ENCODE data around the gene HOMER2.
"Not testable (repeated sequence)": the region's sequence is repeated elsewhere in the genome, so short reads cannot be mapped to it uniquely, and the experiment has no call there.

Gene HOMER2

GRCh38 chr15:82865981-82866380, 86.5 kb downstream of the HOMER2 start:
- H3K4me3 ChIP-seq (ENCODE audit: low read depth, low read length) = not testable (repeated sequence)

DNA sequence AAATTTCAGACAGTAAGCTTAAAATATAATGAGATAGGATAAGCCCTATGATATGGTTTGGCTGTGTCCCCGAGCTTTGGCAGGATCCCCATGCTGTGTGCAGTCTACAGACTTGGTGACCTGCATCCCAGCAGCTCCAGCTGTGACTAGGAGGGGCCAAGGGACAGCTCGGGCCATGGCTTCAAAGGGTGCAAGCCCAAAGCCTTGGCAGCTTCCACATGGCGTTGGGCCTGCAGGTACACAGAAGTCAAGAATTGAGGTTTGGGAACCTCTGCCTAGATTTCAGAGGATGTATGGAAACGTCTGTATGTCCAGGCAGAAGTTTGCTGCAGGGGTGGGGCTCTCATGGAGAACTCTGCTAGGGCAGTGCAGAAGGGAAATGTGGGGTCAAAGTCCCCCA, 86.9 kb downstream of the HOMER2 start:
- not testable (repeated sequence) for H3K4me3 ChIP-seq (ENCODE audit: low read depth, low read length)

GRCh38 chr15:82864967-82865366, 87.6 kb downstream of the HOMER2 start:
- H3K4me3 ChIP-seq (ENCODE audit: low read depth, low read length) = no peak overlapping the region

GRCh38 chr15:82862886-82863285, 89.6 kb downstream of the HOMER2 start:
- H3K4me3 ChIP-seq (ENCODE audit: low read depth, low read length) = no peak overlapping the region

GRCh38 chr15:82858932-82859331, 93.6 kb downstream of the HOMER2 start:
- no peak overlapping the region for H3K4me3 ChIP-seq (ENCODE audit: low read depth, low read length)

GRCh38 chr15:82856397-82857170, 95.9 kb downstream of the HOMER2 start:
- H3K4me3 ChIP-seq (ENCODE audit: low read depth, low read length) = no peak overlapping the region

- H3K4me3 ChIP-seq (ENCODE audit: low read depth, low read length) = no peak overlapping the region
These were observed 97.0 kb downstream of the HOMER2 start for GRCh38 chr15:82855286-82856100.

DNA sequence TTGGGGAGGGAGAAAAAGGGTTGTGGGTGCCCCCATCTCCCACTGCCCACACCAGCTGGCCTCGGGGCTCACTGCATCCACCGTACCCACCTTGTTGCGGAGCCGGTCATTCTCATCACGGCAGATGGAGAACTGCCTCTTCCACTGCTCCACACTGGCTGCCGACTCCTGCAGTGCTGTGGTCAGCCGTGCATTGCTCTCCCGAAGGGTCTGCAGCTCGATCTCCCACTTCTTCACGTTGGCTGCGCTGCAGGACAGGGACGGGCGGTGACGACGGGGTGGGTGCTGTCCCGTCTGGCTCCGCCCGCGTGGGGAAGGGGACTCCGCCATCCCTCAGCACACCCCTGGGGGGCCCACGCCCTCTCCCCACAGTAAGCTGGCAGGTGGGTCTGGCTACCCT, 98.0 kb downstream of the HOMER2 start:
- H3K4me3 ChIP-seq (ENCODE audit: low read depth, low read length) = no peak overlapping the region

DNA sequence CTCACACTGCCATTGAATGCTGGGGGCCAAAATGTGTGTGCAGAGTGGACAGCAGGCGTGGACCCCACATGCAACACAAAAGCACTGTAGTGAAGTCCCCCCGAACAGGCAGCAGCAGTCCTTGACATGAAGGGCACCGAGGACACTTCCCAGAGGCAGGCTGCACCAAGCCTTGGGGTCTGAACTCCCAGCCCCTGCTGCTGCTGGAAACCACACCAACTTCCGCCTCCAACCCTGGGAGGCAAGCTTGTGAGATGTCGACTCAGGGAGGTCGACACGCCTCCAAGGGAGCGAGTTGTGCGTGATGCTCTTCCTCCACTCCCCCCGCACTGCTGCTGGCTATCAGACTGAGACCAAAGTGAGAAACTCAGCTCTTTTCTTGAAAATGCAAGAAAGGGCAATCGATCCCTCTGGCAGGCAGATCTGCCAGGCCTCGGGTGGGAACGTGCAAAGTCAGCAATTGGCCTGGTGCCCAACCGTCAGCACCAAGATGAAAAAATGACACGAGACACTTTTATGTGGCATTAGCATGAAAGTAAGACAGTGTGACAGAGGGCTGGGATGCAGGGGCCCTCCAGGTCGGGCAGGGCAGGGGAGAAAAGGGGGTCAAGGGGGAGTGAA, 99.5 kb downstream of the HOMER2 start:
- no peak overlapping the region for H3K4me3 ChIP-seq (ENCODE audit: low read depth, low read length)

DNA sequence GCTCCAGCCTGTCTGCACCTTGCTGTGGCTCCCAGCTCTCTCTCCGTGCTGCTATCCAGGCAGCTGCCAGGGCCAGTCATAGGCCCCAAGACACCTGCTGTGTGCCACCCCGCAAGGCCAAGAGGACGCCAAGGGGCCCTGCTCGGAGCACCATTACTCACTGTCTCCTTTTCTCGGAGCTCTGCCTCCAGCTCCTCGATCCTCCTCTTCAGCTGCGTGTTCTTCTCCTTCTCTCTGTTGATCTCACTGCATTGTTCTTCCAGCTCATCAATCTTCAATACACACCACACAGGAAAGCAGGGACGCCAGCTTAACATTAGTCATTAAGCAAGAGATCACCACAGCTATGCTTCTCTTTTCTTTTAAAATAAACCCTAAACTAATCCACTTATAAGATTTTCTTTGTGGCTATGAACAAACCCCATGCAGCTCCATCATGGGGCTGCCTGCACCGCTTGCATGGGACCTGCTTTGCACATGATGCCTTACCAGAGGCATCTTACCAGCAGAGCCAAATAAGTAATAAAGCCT, 100.5 kb downstream of the HOMER2 start:
- H3K4me3 ChIP-seq (ENCODE audit: low read depth, low read length) = no peak overlapping the region

GRCh38 chr15:82851306-82851850, 101.1 kb downstream of the HOMER2 start:
- H3K4me3 ChIP-seq (ENCODE audit: low read depth, low read length) = no peak overlapping the region

DNA sequence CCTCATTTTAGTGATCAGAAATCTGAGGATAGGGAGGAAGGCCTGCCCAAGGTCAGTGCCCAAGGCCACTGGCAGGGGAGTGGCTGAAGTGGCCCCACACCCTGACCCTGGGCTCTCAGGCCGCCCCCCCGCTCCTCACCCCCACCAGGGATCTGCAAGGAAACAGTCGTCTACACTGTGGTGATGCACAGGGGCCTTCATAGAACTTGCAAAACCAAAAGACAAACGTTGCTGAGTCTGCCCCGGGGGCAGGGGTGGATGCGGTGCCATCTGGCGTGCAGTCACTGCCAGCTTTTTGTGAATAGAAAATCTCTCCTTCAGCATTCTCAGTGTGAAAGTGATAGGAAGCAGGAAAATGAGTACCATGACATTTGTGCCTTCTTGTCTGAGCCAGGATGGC, 101.8 kb downstream of the HOMER2 start:
- no peak overlapping the region for H3K4me3 ChIP-seq (ENCODE audit: low read depth, low read length)

GRCh38 chr15:82849556-82850512, 102.7 kb downstream of the HOMER2 start:
- no peak overlapping the region for H3K4me3 ChIP-seq (ENCODE audit: low read depth, low read length)

- no peak overlapping the region for H3K4me3 ChIP-seq (ENCODE audit: low read depth, low read length)
These were observed 104.1 kb downstream of the HOMER2 start for GRCh38 chr15:82848241-82848993.

GRCh38 chr15:82847703-82848102, 104.8 kb downstream of the HOMER2 start:
- no peak overlapping the region for H3K4me3 ChIP-seq (ENCODE audit: low read depth, low read length)

DNA sequence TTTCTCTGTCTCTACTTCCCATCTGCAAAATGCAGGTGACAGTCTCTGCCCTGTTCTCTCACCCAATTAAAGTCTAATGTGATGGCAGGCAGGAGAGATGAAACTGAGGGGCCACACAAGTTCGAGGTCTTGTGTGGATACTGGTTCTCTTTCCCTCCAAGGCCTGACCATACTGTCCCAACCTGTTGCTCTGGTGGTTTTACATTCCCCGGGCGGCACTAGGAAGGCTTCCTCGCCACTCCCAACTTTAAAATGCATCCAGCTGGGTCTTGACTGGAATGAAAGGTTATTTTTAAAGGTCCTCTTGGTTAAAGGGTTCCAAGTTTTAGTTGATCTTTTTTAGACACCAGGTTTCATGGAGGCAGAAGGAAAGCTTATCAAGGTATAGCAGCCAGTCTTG, 105.9 kb downstream of the HOMER2 start:
- no peak overlapping the region for H3K4me3 ChIP-seq (ENCODE audit: low read depth, low read length)

DNA sequence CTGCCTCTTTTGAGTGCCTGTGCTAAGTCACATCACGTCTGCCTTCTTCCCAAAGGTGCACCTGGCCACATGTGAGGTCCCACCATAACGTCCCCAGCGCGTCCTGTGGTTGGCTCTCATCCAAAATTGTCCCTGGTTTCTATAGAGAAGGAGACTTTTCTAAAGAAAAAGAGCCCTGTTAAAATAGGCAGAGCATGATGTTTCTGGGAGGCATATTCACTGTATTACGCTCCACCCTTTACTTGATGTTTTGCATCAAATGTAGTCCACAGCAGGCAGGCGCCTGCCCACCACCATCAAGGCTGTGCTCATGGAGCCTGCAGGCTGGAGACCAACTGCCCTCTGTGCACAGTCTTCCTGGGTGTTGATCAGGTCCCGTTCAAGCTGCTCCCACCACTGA, 106.8 kb downstream of the HOMER2 start:
- no peak overlapping the region for H3K4me3 ChIP-seq (ENCODE audit: low read depth, low read length)

DNA sequence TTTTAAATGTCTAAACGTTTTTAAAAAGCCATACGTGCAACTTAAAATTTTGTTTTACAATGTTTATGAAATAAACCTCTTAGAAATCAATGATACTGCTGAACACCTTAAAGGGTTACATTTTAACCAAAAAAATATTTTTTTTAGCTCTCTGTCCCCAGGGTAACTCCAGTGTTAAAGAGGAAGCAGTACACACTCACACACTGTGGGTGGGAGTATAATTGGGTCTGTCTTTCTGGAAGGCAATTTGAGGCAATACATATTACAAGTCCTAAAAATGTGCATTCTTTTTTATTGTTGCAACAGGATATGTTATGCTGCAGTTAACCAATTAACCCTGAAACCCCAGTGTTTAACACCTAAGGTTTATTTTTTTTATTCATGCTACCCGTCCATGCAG, 109.0 kb downstream of the HOMER2 start:
- H3K4me3 ChIP-seq (ENCODE audit: low read depth, low read length) = no peak overlapping the region

GRCh38 chr15:82840166-82840565, 112.4 kb downstream of the HOMER2 start:
- no peak overlapping the region for H3K4me3 ChIP-seq (ENCODE audit: low read depth, low read length)

Data from iPS-11a (cell line).